Stimulated activated CD4-positive, alpha-beta T cell treated with anti-CD3 and anti-CD28 coated beads, Interleukin-4, amount 100 ng/mL, for 48 hours (primary cell): ENCODE results near the gene NPEPL1.

Experiments
- DNase-seq, 2 donors: peaks; one replicate each; pipeline ENCODE4 v3.0.0-alpha.2; 2020; ENCODE audit warnings: low read depth in 2 of 2

The NPEPL1 gene

GRCh38 chr20:58700121-58700821 lies 7.7 kb downstream of the NPEPL1 start:
- no peak for DNase-seq

- DNase-seq: no peak
Measured at GRCh38 chr20:58700823-58701222, 8.2 kb downstream of the NPEPL1 start.

- DNase-seq: no peak
Measured at GRCh38 chr20:58701431-58702160, 9.0 kb downstream of the NPEPL1 start.

- no peak for DNase-seq
Measured at GRCh38 chr20:58702161-58702510, 9.5 kb downstream of the NPEPL1 start.

GRCh38 chr20:58702859-58703648 lies 10.5 kb downstream of the NPEPL1 start:
- DNase-seq: no peak

- no peak for DNase-seq
Measured at GRCh38 chr20:58703765-58704371, 11.3 kb downstream of the NPEPL1 start.

- DNase-seq: no peak
Measured at GRCh38 chr20:58705208-58705926, 12.8 kb downstream of the NPEPL1 start.

GRCh38 chr20:58706150-58706892 lies 13.7 kb downstream of the NPEPL1 start:
- no peak for DNase-seq

GRCh38 chr20:58706975-58707681 lies 14.5 kb downstream of the NPEPL1 start:
- DNase-seq: no peak

GRCh38 chr20:58707770-58708169 lies 15.2 kb downstream of the NPEPL1 start:
- no peak for DNase-seq

- DNase-seq: no peak
Measured at GRCh38 chr20:58708246-58708931, 15.8 kb downstream of the NPEPL1 start.

GRCh38 chr20:58709013-58709702 lies 16.6 kb downstream of the NPEPL1 start:
- no peak for DNase-seq

- no peak for DNase-seq
Measured at GRCh38 chr20:58709703-58710039, 17.1 kb downstream of the NPEPL1 start.

GRCh38 chr20:58710481-58711265 lies 18.1 kb downstream of the NPEPL1 start:
- no peak for DNase-seq

- no peak for DNase-seq
Measured at GRCh38 chr20:58711266-58712051, 18.9 kb downstream of the NPEPL1 start.

GRCh38 chr20:58712151-58712791 lies 19.7 kb downstream of the NPEPL1 start:
- DNase-seq: no peak
